Erythroblast (primary cell): Measurements from ENCODE around the gene TTL.

Experiments used
- GATA1 ChIP-seq: IDR thresholded peaks from 2 replicates; pipeline ENCODE4 v1.6.1; 2011; ENCODE audit warnings: low read depth, mild to moderate bottlenecking, control low read depth, low read length, moderate library complexity
- POLR2A ChIP-seq: IDR thresholded peaks from 2 replicates; pipeline ENCODE4 v1.6.1; 2011; ENCODE audit warnings: mild to moderate bottlenecking, low read length

DNA sequence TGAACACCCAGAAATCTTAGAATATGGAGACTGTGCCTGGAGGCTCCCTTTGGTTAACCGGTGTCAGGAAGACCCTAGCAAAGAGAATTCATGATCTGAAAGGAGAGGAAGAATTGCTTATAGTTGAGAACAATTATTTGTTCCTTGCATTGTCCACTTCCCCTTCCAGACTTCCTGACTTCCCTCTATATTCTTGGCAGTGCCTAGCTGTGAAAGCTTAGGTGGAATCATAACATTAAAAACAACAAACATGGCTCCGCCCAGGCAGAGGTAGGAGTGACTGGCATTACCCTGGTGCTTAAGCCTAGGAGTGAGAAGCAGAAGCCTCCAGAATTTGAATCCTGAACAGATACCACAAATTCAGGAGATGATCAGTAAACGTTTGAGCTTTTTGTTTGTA lies 1.9 kb downstream of the TTL start:
- TF ChIP-seq POLR2A (no peak), GATA1 (no peak)
